ENCODE measurements around the gene UPK3BL2.
"Not testable (repeated sequence)": the region's sequence is repeated elsewhere in the genome, so short reads cannot be mapped to it uniquely, and the experiment has no call there.

- not testable (repeated sequence) for TF ChIP-seq EZH2 (IDR thresholded peaks at IDR 0.05); POLR2AphosphoS5 (IDR thresholded peaks at IDR 0.05; ENCODE audit: borderline replicate concordance, low read depth, low read length); FOXP2 (optimal IDR thresholded peaks at IDR 0.05; ENCODE audit: control extremely low read depth, extremely low read length, insufficient read depth)
These were observed 50.1 kb downstream of the UPK3BL2 start for GRCh38 chr7:102493220-102493935.
